Stimulated activated CD4-positive, alpha-beta T cell treated with anti-CD3 and anti-CD28 coated beads, TNF-alpha, amount 100 ng/mL, for 24 hours (primary cell): Measurements from ENCODE around the gene CRYBG1.
A peak's percentile ranks its signal among the peaks of the same experiment; 100 is the strongest.
"Not testable (repeated sequence)": the region's sequence is repeated elsewhere in the genome, so short reads cannot be mapped to it uniquely, and the experiment has no call there.

ENCODE experiments used
- DNase-seq, 3 experiments: peaks; one replicate each; pipeline ENCODE4 v3.0.0-alpha.2; 2020; ENCODE audit warnings: low read depth in 3 of 3

The CRYBG1 gene

GRCh38 chr6:106501960-106502371 lies 141.4 kb downstream of the CRYBG1 start:
- DNase-seq: no peak

- no peak for DNase-seq
Observed at GRCh38 chr6:106502559-106502958, 142.0 kb downstream of the CRYBG1 start.

- no peak for DNase-seq
Observed at GRCh38 chr6:106508277-106508676, 147.8 kb downstream of the CRYBG1 start.

- no peak for DNase-seq
Observed at GRCh38 chr6:106508834-106509233, 148.3 kb downstream of the CRYBG1 start.

GRCh38 chr6:106509420-106510089 lies 149.0 kb downstream of the CRYBG1 start:
- no peak for DNase-seq

GRCh38 chr6:106510090-106510970 lies 149.8 kb downstream of the CRYBG1 start:
- peak in 2 of 3 experiments; percentile 42 to 73 for DNase-seq

- DNase-seq: peak in 1 of 3 experiments; percentile 30
Observed at GRCh38 chr6:106511288-106512047, 151.0 kb downstream of the CRYBG1 start.

GRCh38 chr6:106512048-106512967 lies 151.8 kb downstream of the CRYBG1 start:
- peak; percentile 49 to 71 (median 51) for DNase-seq

- DNase-seq: no peak
Observed at GRCh38 chr6:106512968-106513574, 152.6 kb downstream of the CRYBG1 start.

- no peak for DNase-seq
Observed at GRCh38 chr6:106513808-106514582, 153.5 kb downstream of the CRYBG1 start.

GRCh38 chr6:106514583-106514885 lies 154.0 kb downstream of the CRYBG1 start:
- DNase-seq: no peak

GRCh38 chr6:106515582-106515981 lies 155.1 kb downstream of the CRYBG1 start:
- not testable (repeated sequence) for DNase-seq

GRCh38 chr6:106516616-106517015 lies 156.1 kb downstream of the CRYBG1 start:
- no peak for DNase-seq

GRCh38 chr6:106517706-106518105 lies 157.2 kb downstream of the CRYBG1 start:
- no peak for DNase-seq

- no peak for DNase-seq
Observed at GRCh38 chr6:106518748-106519147, 158.2 kb downstream of the CRYBG1 start.

- peak; percentile 68 to 78 (median 73) for DNase-seq
Observed at GRCh38 chr6:106519460-106520394, 159.2 kb downstream of the CRYBG1 start.

GRCh38 chr6:106520711-106521401 lies 160.3 kb downstream of the CRYBG1 start:
- DNase-seq: peak; percentile 53 to 82 (median 79)

- DNase-seq: no peak
Observed at GRCh38 chr6:106522562-106523250, 162.2 kb downstream of the CRYBG1 start.
